ENCODE measurements around the gene RABGGTA. TPM values are rescaled to one million over a fixed set of nuclear protein-coding genes. Genes with fewer than 3 reads are reported as not detected.

RABGGTA gene
- total RNA-seq, 1 donor, result 21.2 TPM

DNA sequence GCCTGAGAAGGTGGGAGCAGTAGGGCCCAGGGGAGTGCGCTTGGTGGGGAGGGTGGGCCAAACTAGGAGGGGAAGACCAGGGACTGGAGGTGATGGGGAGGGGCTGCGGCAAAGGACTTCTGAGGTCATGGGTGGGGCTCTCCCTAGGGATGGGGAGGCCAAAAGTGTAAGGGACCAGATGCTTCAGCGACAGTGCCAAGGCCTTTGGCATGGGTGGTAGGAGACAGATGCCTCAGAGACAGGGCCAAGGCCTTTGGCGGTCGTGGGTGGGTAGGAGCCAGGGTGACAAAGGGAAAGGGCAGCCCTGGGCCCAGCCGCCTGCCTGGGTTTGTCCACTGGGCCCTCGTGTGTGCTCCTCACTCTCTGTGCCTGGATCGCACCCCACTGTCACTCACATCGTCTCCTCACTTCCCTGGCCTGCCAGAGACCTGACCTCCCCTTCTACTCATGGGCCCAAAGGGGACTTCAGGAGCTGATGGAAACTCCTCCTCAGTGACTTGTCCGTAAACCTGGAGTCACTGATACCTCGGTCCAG is 13.2 kb upstream of the RABGGTA start:
- no peak overlapping the region for H3K4me3 ChIP-seq (ENCODE audit: low read depth, low read length)
- no peak for DNase-seq (ENCODE audit: low read depth)
- TF ChIP-seq, protein P1, sequence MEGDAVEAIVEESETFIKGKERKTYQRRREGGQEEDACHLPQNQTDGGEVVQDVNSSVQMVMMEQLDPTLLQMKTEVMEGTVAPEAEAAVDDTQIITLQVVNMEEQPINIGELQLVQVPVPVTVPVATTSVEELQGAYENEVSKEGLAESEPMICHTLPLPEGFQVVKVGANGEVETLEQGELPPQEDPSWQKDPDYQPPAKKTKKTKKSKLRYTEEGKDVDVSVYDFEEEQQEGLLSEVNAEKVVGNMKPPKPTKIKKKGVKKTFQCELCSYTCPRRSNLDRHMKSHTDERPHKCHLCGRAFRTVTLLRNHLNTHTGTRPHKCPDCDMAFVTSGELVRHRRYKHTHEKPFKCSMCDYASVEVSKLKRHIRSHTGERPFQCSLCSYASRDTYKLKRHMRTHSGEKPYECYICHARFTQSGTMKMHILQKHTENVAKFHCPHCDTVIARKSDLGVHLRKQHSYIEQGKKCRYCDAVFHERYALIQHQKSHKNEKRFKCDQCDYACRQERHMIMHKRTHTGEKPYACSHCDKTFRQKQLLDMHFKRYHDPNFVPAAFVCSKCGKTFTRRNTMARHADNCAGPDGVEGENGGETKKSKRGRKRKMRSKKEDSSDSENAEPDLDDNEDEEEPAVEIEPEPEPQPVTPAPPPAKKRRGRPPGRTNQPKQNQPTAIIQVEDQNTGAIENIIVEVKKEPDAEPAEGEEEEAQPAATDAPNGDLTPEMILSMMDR (IDR thresholded peaks at IDR 0.05; ENCODE audit: insufficient read depth, low read length), result no peak

GRCh38 chr14:24283796-24284460 is 12.5 kb upstream of the RABGGTA start:
- TF ChIP-seq, protein P1 (IDR thresholded peaks at IDR 0.05; ENCODE audit: insufficient read depth, low read length), result no peak
- no peak overlapping the region for H3K4me3 ChIP-seq (ENCODE audit: low read depth, low read length)
- no peak for DNase-seq (ENCODE audit: low read depth)

GRCh38 chr14:24282736-24283135 is 11.3 kb upstream of the RABGGTA start:
- H3K4me3 ChIP-seq (ENCODE audit: low read depth, low read length), result no peak overlapping the region
- DNase-seq (ENCODE audit: low read depth), result no peak
- TF ChIP-seq, protein P1 (IDR thresholded peaks at IDR 0.05; ENCODE audit: insufficient read depth, low read length), result no peak

DNA sequence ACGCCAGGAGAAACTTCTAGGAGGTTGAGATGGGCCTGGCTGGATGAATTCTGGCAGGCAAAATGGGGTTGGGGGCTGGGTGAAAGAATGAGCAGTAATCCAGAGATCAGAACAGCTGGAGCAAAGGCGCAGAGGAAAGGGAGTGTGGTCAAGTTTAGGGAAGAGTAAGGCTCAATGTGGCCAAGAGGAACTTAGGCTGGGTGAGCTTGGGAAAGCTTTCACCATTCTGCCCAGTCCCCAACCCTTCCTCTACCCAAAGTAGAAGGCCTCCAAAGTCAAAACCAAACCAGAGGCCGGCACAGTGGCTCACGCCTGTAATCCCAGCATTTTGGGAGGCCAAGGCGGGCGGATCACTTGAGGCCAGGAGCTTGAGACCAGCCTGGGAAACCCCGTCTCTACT is 10.2 kb upstream of the RABGGTA start:
- no peak overlapping the region for H3K4me3 ChIP-seq (ENCODE audit: low read depth, low read length)
- TF ChIP-seq, protein P1 (IDR thresholded peaks at IDR 0.05; ENCODE audit: insufficient read depth, low read length), result no peak
- DNase-seq (ENCODE audit: low read depth), result no peak

- H3K4me3 ChIP-seq (ENCODE audit: low read depth, low read length), result no peak overlapping the region
- DNase-seq (ENCODE audit: low read depth), result peak; percentile 57
- TF ChIP-seq, protein P1 (IDR thresholded peaks at IDR 0.05; ENCODE audit: insufficient read depth, low read length), result no peak
Observed at GRCh38 chr14:24280797-24281460, 9.5 kb upstream of the RABGGTA start.

DNA sequence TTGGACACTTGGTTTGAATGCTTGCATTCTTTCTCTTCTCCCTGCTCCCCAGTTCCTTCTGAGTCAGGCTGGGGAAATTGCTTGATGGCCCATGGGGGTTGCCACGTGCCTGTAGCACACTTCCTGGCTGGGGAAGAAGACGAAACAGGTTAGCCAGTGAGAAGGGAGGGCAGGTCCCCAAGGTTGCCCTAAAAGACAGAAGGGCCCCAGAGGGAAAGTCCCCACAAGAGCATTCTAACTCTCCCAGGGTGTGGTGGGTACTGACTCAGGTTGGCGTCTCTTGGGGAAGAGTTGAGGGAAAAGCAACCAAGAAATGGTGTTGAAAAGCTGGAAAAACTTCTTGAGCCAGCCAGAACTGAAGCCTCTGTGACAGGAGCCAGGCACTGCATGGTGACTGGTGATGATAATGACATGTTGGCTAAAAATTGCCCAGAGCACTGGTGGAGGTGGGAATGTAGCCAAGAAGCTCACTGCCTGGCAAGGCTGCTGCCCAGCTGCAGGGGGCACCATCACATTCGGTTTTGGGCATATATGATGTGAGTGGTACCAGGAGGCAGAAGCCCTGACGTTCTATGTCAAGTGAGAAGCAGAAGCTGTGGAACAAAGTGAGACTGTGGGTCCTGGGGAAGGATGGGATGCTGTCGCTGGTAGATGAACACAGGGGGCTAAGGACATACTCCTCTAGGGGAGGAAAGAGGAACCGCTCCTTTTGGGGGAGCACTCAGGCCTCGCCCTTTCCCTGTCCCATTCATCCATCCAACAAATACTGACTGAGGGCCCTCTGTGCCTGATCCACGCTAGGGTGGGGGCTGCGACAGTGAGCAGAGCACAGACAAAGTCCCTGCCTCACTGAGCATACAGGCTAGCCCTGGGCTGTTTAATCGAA is 8.1 kb upstream of the RABGGTA start:
- TF ChIP-seq, protein P1 (IDR thresholded peaks at IDR 0.05; ENCODE audit: insufficient read depth, low read length), result no peak
- no peak overlapping the region for H3K4me3 ChIP-seq (ENCODE audit: low read depth, low read length)
- DNase-seq (ENCODE audit: low read depth), result no peak
